Cortex of kidney (tissue), 1 donor: ENCODE data around the gene PTGR3.

ENCODE experiments used
- DNase-seq: peaks from one replicate; lab custom pipeline; 2025; lab: John Stamatoyannopoulos, UW

Gene PTGR3

GRCh38 chr18:75234901-75235300 is 26.0 kb upstream of the PTGR3 start:
- no peak for DNase-seq

DNA sequence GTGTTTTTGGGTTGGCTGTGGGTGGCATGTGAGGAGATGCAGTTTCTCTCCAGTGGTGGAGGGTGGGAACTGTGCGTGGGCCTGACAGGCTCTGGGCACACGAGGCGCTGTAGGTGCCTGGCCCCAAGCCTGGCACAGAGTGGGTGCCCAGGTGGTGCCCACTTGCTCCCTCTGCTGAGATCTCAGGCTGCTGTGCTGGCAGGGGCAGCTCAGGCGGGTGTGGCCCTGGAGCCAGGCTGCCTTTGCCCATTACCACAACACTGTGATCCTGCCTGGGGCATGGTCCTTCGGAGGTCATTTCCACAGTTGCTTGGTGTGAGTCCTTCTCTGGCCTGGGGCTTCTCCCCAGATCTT is 22.1 kb upstream of the PTGR3 start:
- no peak for DNase-seq

DNA sequence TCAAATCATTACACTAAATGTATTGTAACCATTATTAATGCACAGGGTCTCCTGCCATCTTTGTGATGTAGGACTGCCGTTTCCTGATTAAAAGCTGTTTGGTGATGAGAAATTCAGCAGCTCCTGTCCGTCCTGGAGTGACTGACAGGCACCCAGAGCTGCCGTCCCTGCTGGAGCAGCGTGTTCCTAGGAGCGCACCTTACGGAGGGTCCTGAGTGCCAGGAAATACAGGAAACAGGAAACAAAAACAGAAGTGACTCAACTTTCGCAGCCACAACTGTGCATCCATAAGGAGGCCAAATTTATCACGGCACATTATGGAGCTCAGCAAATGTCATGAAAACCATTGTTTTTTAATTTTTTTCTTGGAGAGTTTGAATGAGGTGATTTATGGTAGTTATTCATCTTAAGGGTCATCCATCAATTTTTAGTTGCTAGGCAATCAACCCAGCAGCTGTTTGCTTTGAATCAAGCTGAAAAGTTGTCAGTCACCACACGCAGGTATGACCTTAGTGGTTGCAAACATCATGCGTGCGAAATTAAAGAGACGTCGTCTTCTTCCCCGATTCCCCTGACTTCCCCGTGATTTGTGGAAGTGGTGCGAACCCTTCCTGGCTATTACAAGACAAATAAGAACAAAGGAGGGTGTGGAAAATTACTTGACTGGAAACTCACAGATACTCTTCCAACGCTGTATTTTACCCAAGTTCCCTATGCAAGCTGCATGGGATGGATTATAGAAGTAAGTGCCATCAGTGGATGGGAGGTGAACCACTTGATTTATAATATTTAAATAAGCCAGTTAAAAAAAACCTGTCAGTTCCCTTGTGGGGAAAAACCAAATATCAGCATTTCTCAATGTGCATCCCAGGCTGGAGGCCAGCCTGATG is 21.5 kb upstream of the PTGR3 start:
- no peak for DNase-seq

- DNase-seq, result no peak
These were observed 20.5 kb upstream of the PTGR3 start for GRCh38 chr18:75229437-75229836.

DNA sequence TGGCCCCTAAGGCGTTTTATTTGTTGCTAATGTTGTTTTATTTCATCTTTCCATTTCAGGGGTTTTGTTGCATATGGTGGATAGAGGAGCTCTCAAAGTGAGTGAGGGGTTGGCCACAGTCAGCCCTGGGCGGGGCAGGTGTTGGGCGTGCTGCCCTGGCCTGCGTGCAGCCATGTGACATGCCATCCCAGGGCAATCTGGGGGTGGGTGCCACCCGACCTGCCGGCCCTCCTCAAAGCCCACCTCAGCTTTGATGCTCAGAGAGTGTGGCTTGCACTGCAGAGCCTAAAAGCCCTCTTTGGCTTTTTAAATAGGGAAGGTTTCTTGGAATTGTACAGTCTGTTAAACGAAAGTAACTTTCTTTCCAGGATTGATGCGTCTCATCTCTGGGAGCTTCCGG is 20.0 kb upstream of the PTGR3 start:
- DNase-seq, result no peak

DNA sequence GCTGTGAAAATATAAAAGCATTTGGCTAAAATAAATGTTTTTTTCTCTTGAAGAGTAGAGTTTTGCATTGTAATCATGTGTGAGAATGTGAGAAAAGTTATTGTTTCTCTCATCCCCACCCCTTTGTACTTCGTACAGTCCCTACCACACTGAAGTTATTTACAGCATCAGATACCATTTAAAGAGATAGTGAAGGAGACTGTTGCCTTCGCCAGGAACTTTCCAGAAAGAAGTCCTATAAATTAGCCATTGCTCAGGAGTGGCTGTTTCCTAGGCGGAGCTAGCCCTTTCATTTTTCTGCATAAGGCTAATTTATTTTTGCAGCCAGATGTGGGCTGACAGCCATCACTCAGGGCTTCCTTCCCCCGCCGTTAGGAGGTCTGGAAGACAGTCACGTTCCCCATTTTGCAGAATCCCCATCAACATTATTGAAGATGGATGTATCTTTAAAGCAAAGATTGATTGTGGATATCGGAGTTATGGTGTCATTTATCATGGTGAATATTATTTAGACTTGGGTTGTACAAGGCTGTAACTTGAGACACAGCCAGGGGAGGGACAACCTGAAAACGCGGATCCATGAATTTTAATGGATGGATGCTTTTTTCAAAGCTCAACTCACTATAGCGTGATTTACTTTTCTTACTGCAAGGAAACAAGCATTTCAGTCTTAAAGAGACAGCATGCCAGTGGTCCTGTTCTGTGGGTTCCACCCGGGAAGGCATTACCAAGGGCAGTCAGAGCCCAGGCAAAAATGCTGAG is 18.8 kb upstream of the PTGR3 start:
- DNase-seq, result no peak

DNA sequence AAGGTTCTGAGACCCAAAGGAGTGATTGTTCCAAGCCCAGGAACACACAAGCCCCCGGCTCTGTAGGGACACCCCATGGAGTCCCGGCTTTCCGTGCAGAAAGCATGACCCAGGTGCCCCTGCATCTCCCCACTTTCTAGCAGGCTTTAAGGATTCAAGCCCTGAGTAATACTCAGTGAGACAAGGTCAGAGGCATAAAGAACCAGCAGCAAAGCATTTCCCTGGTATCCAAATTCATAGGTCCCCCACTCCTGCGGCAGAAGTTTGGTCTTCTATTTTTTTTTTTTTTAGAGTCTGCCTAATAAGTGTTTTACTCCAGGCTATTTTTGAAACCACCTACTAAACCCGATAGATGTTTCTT is 18.0 kb upstream of the PTGR3 start:
- DNase-seq, result no peak

DNA sequence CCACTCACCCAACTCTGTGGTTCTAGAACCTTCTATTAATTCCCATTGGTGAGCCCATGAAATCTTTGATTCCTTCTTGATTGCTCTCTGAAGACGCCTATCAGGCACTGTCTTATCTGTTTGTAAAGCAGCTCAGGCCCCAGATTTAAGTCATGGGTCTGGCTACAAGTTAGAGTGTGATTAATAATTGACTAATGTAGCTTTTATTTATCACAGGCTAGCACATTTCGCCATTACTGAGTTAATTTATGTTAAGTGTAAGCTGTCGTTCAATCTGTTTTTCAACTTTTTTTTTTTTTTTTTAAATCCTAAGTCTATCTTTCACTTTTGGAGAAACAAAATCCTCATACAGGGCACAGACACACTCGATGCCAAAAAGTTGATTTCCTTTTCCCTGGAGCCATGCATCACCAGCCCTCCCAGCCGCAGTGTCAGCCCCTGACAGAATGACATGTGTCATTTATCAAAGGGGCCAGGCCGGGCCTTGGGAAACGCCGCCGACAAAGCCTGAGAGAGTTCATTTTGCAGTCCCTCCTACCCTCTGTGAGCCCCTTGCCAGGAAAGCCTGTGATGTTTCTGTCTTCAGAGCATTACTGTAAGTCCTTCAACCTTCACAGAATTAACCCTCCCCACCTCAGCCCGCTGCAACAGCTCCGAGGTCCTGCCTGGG is 17.5 kb upstream of the PTGR3 start:
- DNase-seq, result no peak

- DNase-seq, result no peak
These were observed 14.9 kb upstream of the PTGR3 start for GRCh38 chr18:75223687-75224347.

GRCh38 chr18:75222407-75222806 is 13.5 kb upstream of the PTGR3 start:
- no peak for DNase-seq

DNA sequence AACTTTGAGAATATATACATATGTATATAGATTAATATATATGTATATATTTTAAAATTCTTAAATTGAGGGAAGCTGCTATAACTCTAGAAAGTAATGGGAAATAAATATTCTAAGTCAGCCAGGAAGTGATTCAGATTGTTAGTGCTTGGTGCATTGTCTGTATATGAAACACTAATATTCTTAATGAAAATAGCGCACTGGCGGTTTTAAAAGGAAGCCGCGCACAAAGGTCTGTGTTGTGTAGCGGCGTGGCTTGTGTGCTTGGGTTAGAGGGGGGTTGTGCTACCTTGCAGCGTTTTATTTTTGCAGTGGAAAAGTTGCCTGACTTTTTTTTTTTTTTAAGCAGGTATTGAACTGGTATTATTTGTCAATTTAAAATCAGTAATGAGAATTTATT is 13.0 kb upstream of the PTGR3 start:
- no peak for DNase-seq

- no peak for DNase-seq
These were observed 12.5 kb upstream of the PTGR3 start for GRCh38 chr18:75221397-75221796.

- DNase-seq, result no peak
These were observed 11.8 kb upstream of the PTGR3 start for GRCh38 chr18:75220551-75221355.

GRCh38 chr18:75219745-75220375 is 10.9 kb upstream of the PTGR3 start:
- no peak for DNase-seq

DNA sequence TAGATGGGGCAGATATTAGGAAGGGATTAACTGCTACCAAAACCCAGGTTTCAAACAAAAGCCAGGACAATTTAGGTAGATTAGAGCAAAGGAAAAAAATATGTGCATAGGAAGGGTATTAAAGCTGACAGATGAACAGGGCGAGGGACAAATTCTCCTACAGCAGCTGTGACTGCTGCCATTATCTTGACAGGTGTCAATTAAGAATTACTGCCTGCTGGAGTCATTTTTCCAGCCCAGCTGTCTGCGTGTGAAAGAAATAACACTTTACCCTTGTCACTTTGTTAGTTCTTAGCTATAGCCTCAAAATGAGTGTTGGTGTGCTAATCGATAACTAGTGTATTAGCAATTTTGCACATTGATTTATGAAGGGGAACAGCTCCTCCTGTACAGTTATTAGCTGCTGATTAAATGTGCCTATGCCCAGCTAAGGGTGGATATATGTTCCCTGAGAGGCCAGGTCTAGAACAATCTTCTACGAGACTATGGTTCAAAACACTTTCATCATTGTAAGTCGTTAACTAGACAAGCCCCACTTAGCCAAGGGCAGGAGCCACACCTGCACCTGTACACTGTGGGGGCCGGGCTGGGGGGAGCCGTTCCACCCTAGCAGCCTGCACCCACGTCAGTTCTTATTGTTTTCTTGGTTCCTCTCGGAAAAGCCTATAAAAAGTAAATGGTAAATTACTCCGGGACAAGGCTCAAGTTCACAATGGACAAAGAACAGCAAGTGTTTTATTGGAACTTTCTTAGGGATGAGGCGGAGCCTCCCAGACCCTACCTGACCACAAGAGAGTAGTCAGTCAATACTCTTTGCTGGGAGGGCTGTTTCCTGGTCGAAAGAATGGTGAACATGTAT is 9.4 kb upstream of the PTGR3 start:
- DNase-seq, result no peak

DNA sequence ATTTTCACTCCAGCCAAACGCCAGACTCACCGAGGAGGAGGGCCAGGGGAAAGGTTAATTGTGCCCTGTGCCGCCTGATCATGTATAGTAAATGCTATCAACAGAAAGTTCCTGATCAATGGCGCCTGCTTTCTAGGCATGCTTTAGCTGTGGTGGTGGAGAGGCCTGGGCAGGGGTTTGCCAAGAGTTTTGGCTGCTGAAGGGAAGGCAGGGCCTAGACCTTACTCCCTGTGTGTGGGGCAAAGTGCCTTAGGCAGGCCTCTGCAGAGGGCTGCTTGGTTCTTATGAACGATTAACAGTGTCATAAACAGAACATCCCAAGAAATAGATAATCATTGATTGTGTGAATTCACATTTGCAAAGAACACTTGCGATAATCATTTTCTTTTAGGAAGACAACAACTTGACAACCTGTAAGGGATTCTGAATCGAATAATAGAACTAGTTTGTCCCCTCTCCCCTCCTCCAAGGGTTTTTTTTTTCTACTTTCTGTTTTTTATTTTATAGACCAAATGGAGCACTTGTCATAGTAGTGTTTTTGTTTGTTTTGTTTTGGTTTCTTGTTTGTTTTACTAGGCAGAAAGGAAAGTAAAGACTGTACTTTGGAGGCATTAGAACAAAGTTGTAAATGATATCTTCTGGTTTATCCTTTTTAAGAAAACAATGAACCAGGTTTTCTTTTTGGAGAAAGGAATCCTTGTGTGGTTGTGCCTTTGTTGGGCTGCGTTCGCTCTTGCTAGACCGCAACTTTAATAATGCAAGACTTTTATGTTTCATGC is 8.2 kb upstream of the PTGR3 start:
- no peak for DNase-seq

DNA sequence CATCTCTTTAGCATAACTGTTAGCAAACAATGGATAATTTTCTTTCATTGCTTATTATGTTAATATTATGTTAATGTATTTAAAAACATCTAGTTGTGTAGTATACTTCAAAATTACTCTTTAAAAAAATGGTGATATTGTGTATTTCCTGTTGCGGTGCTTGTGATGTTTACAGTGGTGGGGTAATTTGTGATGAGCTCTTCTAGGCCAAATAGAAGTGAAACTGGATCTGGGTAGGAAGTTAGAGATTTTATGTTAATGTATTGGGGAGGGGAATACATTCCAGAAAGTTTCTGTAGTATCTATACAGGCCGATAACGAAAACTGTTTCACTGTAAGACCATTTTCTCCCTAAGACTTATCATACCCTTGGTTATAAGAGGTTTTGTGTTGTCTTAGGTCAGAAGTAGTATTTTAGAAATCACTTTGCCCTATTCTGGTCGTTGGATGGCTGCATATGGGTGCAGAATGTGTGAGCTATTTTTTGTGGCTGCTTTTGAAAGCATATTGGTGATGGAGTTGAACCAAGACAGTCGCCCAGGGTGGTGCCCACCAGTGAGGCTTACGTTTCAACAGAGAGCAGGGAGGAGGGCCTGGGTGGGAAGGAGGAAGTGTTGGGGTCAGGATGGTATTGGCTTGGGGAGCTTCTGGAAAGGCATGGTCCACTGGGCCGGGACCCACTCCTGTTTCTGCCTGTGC is 7.4 kb upstream of the PTGR3 start:
- DNase-seq, result no peak

GRCh38 chr18:75215663-75216062 is 6.7 kb upstream of the PTGR3 start:
- DNase-seq, result no peak
